ENCODE data around the gene DHH.
A peak's percentile ranks its signal among the peaks of the same experiment; 100 is the strongest.

Gene DHH

DNA sequence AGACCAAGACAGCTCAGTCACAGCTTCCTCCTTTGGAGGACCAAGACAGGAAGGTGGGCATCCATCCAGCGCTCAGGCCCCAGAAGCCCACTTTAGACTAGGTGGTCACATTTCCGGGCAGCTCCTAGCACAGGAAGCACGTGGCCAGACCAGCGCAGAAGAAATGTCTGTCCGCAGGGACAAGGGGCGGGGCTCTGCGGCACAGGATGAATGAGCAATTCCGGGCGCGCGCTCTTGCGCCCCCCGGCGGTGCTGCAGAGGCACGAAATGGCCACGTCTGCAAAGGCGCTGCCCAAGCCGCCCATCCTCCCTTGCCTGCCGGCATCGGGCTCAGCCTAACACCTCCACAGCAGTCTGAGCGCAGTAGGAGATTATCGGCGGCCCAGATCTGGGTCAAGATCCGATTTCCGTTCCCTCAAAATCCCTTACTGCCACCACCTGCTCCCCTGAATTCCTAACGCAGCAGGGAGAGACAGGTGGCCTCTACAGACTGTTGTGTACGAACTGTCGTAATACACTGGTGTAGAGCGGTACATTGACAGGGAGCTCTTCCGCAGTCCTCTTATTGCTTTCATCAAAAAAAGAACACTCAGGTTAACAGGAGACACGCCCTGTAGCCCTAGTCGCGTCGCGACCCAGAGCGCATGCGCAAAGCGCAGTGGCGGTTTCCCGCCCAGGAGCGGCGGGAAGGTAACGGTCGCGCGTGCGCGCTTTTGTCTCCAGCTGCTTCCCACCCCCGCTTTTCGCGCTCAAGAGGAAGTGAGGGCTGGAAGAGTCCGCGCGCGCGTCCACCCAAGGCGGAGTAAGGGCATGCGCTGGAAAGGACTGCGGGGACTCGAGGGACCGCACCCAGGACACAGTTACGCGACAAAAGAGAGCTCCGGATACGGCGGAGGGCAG is 35.8 kb upstream of the DHH start (continued):
- no peak for TF ChIP-seq ZNF785 (tag by site-specific recombination; IDR thresholded peaks at IDR 0.05)
- TF ChIP-seq ZNF48 (tag by site-specific recombination; IDR thresholded peaks at IDR 0.05) = no peak
- peak; percentile 84 for TF ChIP-seq KLF16 (tag by site-specific recombination; IDR thresholded peaks at IDR 0.05)
- no peak for TF ChIP-seq ZNF350 (tag by site-specific recombination; IDR thresholded peaks at IDR 0.05)
- peak; percentile 44; the same call in 1 of the 2 replicates for TF ChIP-seq WT1 (tag by site-specific recombination; IDR thresholded peaks at IDR 0.05)
- TF ChIP-seq, protein P1, sequence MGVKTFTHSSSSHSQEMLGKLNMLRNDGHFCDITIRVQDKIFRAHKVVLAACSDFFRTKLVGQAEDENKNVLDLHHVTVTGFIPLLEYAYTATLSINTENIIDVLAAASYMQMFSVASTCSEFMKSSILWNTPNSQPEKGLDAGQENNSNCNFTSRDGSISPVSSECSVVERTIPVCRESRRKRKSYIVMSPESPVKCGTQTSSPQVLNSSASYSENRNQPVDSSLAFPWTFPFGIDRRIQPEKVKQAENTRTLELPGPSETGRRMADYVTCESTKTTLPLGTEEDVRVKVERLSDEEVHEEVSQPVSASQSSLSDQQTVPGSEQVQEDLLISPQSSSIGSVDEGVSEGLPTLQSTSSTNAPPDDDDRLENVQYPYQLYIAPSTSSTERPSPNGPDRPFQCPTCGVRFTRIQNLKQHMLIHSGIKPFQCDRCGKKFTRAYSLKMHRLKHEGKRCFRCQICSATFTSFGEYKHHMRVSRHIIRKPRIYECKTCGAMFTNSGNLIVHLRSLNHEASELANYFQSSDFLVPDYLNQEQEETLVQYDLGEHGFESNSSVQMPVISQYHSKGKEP (tag by site-specific recombination; IDR thresholded peaks at IDR 0.05) = peak; percentile 50; the same call in 1 of the 2 replicates
- peak; percentile 83; the same call in 1 of the 2 replicates for TF ChIP-seq KLF7 (tag by site-specific recombination; IDR thresholded peaks at IDR 0.05; ENCODE audit: borderline replicate concordance)
- TF ChIP-seq PBX3 (CRISPR knock-in tag; IDR thresholded peaks at IDR 0.05) = peak; percentile 92
- no peak for TF ChIP-seq ZFP41 (tag by site-specific recombination; IDR thresholded peaks at IDR 0.05; ENCODE audit: borderline replicate concordance)
- peak; percentile 62 for TF ChIP-seq ZNF366 (tag by site-specific recombination; conservative IDR thresholded peaks at IDR 0.05)
- peak; percentile 67; the same call in 1 of the 2 replicates for TF ChIP-seq TRIM28 (IDR thresholded peaks at IDR 0.05; ENCODE audit: borderline replicate concordance, low read length)
- peak; percentile 40; the same call in 1 of the 2 replicates for TF ChIP-seq ZNF391 (tag by site-specific recombination; IDR thresholded peaks at IDR 0.05; ENCODE audit: borderline replicate concordance, low read depth)
- TF ChIP-seq IKZF3 (tag by site-specific recombination; IDR thresholded peaks at IDR 0.05) = peak; percentile 30; the same call in 1 of the 2 replicates
- TF ChIP-seq ZNF157 (tag by site-specific recombination; IDR thresholded peaks at IDR 0.05) = no peak
- peak; percentile 54 for TF ChIP-seq ZNF660 (tag by site-specific recombination; IDR thresholded peaks at IDR 0.05)
- TF ChIP-seq, protein P2, sequence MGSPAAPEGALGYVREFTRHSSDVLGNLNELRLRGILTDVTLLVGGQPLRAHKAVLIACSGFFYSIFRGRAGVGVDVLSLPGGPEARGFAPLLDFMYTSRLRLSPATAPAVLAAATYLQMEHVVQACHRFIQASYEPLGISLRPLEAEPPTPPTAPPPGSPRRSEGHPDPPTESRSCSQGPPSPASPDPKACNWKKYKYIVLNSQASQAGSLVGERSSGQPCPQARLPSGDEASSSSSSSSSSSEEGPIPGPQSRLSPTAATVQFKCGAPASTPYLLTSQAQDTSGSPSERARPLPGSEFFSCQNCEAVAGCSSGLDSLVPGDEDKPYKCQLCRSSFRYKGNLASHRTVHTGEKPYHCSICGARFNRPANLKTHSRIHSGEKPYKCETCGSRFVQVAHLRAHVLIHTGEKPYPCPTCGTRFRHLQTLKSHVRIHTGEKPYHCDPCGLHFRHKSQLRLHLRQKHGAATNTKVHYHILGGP (tag by site-specific recombination; IDR thresholded peaks at IDR 0.05) = no peak
- TF ChIP-seq ZNF426 (tag by site-specific recombination; IDR thresholded peaks at IDR 0.05) = no peak
- TF ChIP-seq ZNF24 (tag by site-specific recombination; IDR thresholded peaks at IDR 0.05) = peak; percentile 66; the same call in 1 of the 2 replicates
- TF ChIP-seq ZEB2 (tag by site-specific recombination; IDR thresholded peaks at IDR 0.05) = peak; percentile 77
- no peak for TF ChIP-seq ZNF112 (tag by site-specific recombination; IDR thresholded peaks at IDR 0.05)
- peak; percentile 47; the same call in 1 of the 2 replicates for TF ChIP-seq ZNF423 (tag by site-specific recombination; IDR thresholded peaks at IDR 0.05)
- TF ChIP-seq ZNF394 (tag by site-specific recombination; IDR thresholded peaks at IDR 0.05; ENCODE audit: borderline replicate concordance) = peak; percentile 34; the same call in 1 of the 2 replicates
- no peak for TF ChIP-seq ZNF701 (tag by site-specific recombination; IDR thresholded peaks at IDR 0.05)
- TF ChIP-seq ZNF221 (tag by site-specific recombination; IDR thresholded peaks at IDR 0.05; ENCODE audit: borderline replicate concordance) = 0 out of 2 replicates have a peak, but pooled peaks have one; percentile 15
- no peak for TF ChIP-seq ZNF138 (tag by site-specific recombination; IDR thresholded peaks at IDR 0.05; ENCODE audit: borderline replicate concordance)
- TF ChIP-seq ZNF416 (tag by site-specific recombination; IDR thresholded peaks at IDR 0.05) = 0 out of 2 replicates have a peak, but pooled peaks have one; percentile 22
- TF ChIP-seq, protein P3, sequence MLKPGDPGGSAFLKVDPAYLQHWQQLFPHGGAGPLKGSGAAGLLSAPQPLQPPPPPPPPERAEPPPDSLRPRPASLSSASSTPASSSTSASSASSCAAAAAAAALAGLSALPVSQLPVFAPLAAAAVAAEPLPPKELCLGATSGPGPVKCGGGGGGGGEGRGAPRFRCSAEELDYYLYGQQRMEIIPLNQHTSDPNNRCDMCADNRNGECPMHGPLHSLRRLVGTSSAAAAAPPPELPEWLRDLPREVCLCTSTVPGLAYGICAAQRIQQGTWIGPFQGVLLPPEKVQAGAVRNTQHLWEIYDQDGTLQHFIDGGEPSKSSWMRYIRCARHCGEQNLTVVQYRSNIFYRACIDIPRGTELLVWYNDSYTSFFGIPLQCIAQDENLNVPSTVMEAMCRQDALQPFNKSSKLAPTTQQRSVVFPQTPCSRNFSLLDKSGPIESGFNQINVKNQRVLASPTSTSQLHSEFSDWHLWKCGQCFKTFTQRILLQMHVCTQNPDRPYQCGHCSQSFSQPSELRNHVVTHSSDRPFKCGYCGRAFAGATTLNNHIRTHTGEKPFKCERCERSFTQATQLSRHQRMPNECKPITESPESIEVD (tag by site-specific recombination; IDR thresholded peaks at IDR 0.05) = no peak
- TF ChIP-seq ZNF530 (tag by site-specific recombination; IDR thresholded peaks at IDR 0.05; ENCODE audit: low read depth) = no peak
- no peak for TF ChIP-seq GLIS2 (tag by site-specific recombination; IDR thresholded peaks at IDR 0.05)
- TF ChIP-seq ZNF248 (tag by site-specific recombination; IDR thresholded peaks at IDR 0.05) = no peak
- TF ChIP-seq ZFP3 (tag by site-specific recombination; IDR thresholded peaks at IDR 0.05; ENCODE audit: low read depth) = no peak
- TF ChIP-seq ZNF133 (tag by site-specific recombination; IDR thresholded peaks at IDR 0.05) = no peak
